SK-N-SH treated with all-trans-retinoic acid at 6 μM for 48 hours (cell line): Measurements from ENCODE around the gene GALNT15.
A peak's percentile ranks its signal among the peaks of the same experiment; 100 is the strongest.

Source experiments
- ATAC-seq: fragments of 200-7000 bp; cut with Tn5 transposase; 3 replicates; pipeline ENCODE4 v1.9.1; 2020; ENCODE audit warnings: mild to moderate bottlenecking, moderate library complexity
- ARNTL ChIP-seq: fragments of 450-650 bp; formaldehyde crosslinking; IDR thresholded peaks from 2 replicates; pipeline ENCODE4 v1.5.0; 2020; ENCODE audit warnings: low read depth, mild to moderate bottlenecking, moderate library complexity, borderline replicate concordance
- BACH2 ChIP-seq: fragments of 250-450 bp; sonication (Bioruptor Pico); IDR thresholded peaks from 2 replicates; pipeline ENCODE4 v1.9.0; 2021; ENCODE audit warnings: mild to moderate bottlenecking, borderline replicate concordance
- CREB5 ChIP-seq: fragments of 250-450 bp; sonication (Bioruptor Pico); IDR thresholded peaks from 2 replicates; pipeline ENCODE4 v1.5.1; 2020; ENCODE audit warnings: low read depth, mild to moderate bottlenecking, moderate library complexity
- CSDC2 ChIP-seq: fragments of 250-450 bp; sonication (Bioruptor Pico); IDR thresholded peaks from 2 replicates; pipeline ENCODE4 v1.5.0; 2020; ENCODE audit warnings: mild to moderate bottlenecking, moderate library complexity
- CSRNP3 ChIP-seq: fragments of 250-450 bp; sonication (Bioruptor Pico); IDR thresholded peaks from 2 replicates; pipeline ENCODE4 v1.5.1; 2021; ENCODE audit warnings: mild to moderate bottlenecking, moderate library complexity
- ESRRG ChIP-seq: fragments of 250-450 bp; sonication (Bioruptor Pico); IDR thresholded peaks from 2 replicates; pipeline ENCODE4 v1.6.1; 2021; ENCODE audit warnings: mild to moderate bottlenecking
- GLIS3 ChIP-seq: fragments of 250-450 bp; sonication (Bioruptor Pico); IDR thresholded peaks from 2 replicates; pipeline ENCODE4 v1.5.0; 2020; ENCODE audit warnings: mild to moderate bottlenecking, moderate library complexity
- ISL1 ChIP-seq: fragments of 250-450 bp; sonication (Bioruptor Pico); IDR thresholded peaks from 2 replicates; pipeline ENCODE4 v2.1.2; 2022; ENCODE audit warnings: mild to moderate bottlenecking, moderate library complexity
- OSR1 ChIP-seq: fragments of 250-450 bp; sonication (Bioruptor Pico); IDR thresholded peaks from 2 replicates; pipeline ENCODE4 v1.8.0; 2022; ENCODE audit warnings: moderate library complexity, mild to moderate bottlenecking, inconsistent platforms
- PATZ1 ChIP-seq: fragments of 250-450 bp; sonication (Bioruptor Pico); IDR thresholded peaks from 2 replicates; pipeline ENCODE4 v1.8.0; 2020; ENCODE audit warnings: mild to moderate bottlenecking, moderate library complexity, borderline replicate concordance
- POU6F1 ChIP-seq: fragments of 250-450 bp; sonication (Bioruptor Pico); IDR thresholded peaks from 2 replicates; pipeline ENCODE4 v1.8.0; 2021; ENCODE audit warnings: low read depth, mild to moderate bottlenecking, moderate library complexity, borderline replicate concordance
- PPARA ChIP-seq: fragments of 250-450 bp; sonication (Bioruptor Pico); IDR thresholded peaks from 2 replicates; pipeline ENCODE4 v1.5.0; 2020; ENCODE audit warnings: mild to moderate bottlenecking, borderline replicate concordance
- RARB ChIP-seq: fragments of 250-450 bp; sonication (Bioruptor Pico); IDR thresholded peaks from 2 replicates; pipeline ENCODE4 v1.8.0; 2021; ENCODE audit warnings: mild to moderate bottlenecking, moderate library complexity
- SNAI2 ChIP-seq: fragments of 250-450 bp; sonication (Bioruptor Pico); IDR thresholded peaks from 2 replicates; pipeline ENCODE4 v1.5.0; 2020; ENCODE audit warnings: mild to moderate bottlenecking, moderate library complexity
- TCF4 ChIP-seq: fragments of 250-450 bp; sonication (Bioruptor Pico); IDR thresholded peaks from 2 replicates; pipeline ENCODE4 v1.8.0; 2021; ENCODE audit warnings: mild to moderate bottlenecking, moderate library complexity, borderline replicate concordance
- TOX ChIP-seq: fragments of 250-450 bp; sonication (Bioruptor Pico); IDR thresholded peaks from 2 replicates; pipeline ENCODE4 v1.8.0; 2021; ENCODE audit warnings: mild to moderate bottlenecking, moderate library complexity, borderline replicate concordance
- TSHZ2 ChIP-seq: fragments of 250-450 bp; sonication (Bioruptor Pico); IDR thresholded peaks from 2 replicates; pipeline ENCODE4 v1.5.0; 2020; ENCODE audit warnings: mild to moderate bottlenecking, moderate library complexity
- ZC3H10 ChIP-seq: fragments of 250-450 bp; sonication (Bioruptor Pico); IDR thresholded peaks from 2 replicates; pipeline ENCODE4 v1.5.1; 2021; ENCODE audit warnings: mild to moderate bottlenecking, moderate library complexity
- ZFP3 ChIP-seq: fragments of 250-450 bp; sonication (Bioruptor Pico); IDR thresholded peaks from 2 replicates; pipeline ENCODE4 v1.5.0; 2020; ENCODE audit warnings: mild to moderate bottlenecking, moderate library complexity
- ZFP30 ChIP-seq: fragments of 450-650 bp; formaldehyde crosslinking; IDR thresholded peaks from 2 replicates; pipeline ENCODE4 v1.5.0; 2022; ENCODE audit warnings: mild to moderate bottlenecking, moderate library complexity
- ZNF565 ChIP-seq: fragments of 450-650 bp; formaldehyde crosslinking; conservative IDR thresholded peaks from 2 replicates; pipeline ENCODE4 v1.5.0; 2020; ENCODE audit warnings: low read depth, mild to moderate bottlenecking, moderate library complexity
- ZNF70 ChIP-seq: fragments of 450-650 bp; formaldehyde crosslinking; IDR thresholded peaks from 2 replicates; pipeline ENCODE4 v1.5.0; 2020; ENCODE audit warnings: mild to moderate bottlenecking, moderate library complexity
- ZNF8 ChIP-seq: fragments of 450-650 bp; formaldehyde crosslinking; IDR thresholded peaks from 2 replicates; pipeline ENCODE4 v1.5.0; 2020; ENCODE audit warnings: mild to moderate bottlenecking, moderate library complexity

GALNT15 gene

GRCh38 chr3:16174389-16174788 is at the start of gene GALNT15:
GALNT15 (plus strand) TSS chr3:16174680; CDS start chr3:16175152, 472 bp downstream.
- ATAC-seq = peak; percentile 89
- no peak for TF ChIP-seq SNAI2
- TF ChIP-seq PPARA (CRISPR knock-in tag) = no peak
- TF ChIP-seq BACH2 (CRISPR knock-in tag) = no peak
- TF ChIP-seq TOX (CRISPR knock-in tag) = no peak; the same call in 1 of the 2 replicates
- TF ChIP-seq GLIS3 = no peak
- TF ChIP-seq ESRRG (CRISPR knock-in tag) = no peak
- TF ChIP-seq CSDC2 (CRISPR knock-in tag) = 0 out of 2 replicates have a peak, but pooled peaks have one; percentile 57
- TF ChIP-seq ZNF70 (CRISPR knock-in tag) = peak; percentile 91
- no peak for TF ChIP-seq ZFP3
- no peak for TF ChIP-seq POU6F1 (CRISPR knock-in tag)
- no peak for TF ChIP-seq ZNF565 (CRISPR knock-in tag)
- no peak for TF ChIP-seq PATZ1 (CRISPR knock-in tag)
- no peak for TF ChIP-seq OSR1 (CRISPR knock-in tag)
- no peak for TF ChIP-seq RARB (CRISPR knock-in tag)
- TF ChIP-seq ZFP30 = no peak
- peak; percentile 39; the same call in 1 of the 2 replicates for TF ChIP-seq TCF4
- TF ChIP-seq ISL1 = peak; percentile 17; the same call in 1 of the 2 replicates
- TF ChIP-seq TSHZ2 (CRISPR knock-in tag) = 0 out of 2 replicates have a peak, but pooled peaks have one; percentile 42
- TF ChIP-seq ARNTL (CRISPR knock-in tag) = no peak
- TF ChIP-seq ZC3H10 = 0 out of 2 replicates have a peak, but pooled peaks have one; percentile 8
- TF ChIP-seq CREB5 (CRISPR knock-in tag) = no peak
- no peak for TF ChIP-seq ZNF8 (CRISPR knock-in tag)
- no peak for TF ChIP-seq CSRNP3

- ATAC-seq = no peak
- TF ChIP-seq SNAI2 (no peak), ZNF565 (CRISPR knock-in tag) (no peak), ZNF70 (CRISPR knock-in tag) (no peak), GLIS3 (no peak), CSRNP3 (no peak)
Observed at GRCh38 chr3:16126634-16127033, 47.8 kb upstream of the GALNT15 start.
